Mesenchymal stem cell (in vitro differentiated cells and primary cell): ENCODE data around the gene C20orf202.

Source experiments
- DNase-seq: peaks from one replicate; pipeline ENCODE4 v3.0.0-alpha.2; 2013
- H2AFZ ChIP-seq: one replicate; pipeline ENCODE4 v1.6.1; 2013; ENCODE audit warnings: low read depth, mild to moderate bottlenecking, control low read depth, inconsistent platforms, low read length, moderate library complexity
- H2AK5ac ChIP-seq: 2 replicates; pipeline ENCODE4 v1.6.1; 2013; ENCODE audit warnings: low read length, moderate library complexity, mild to moderate bottlenecking, inconsistent platforms; ENCODE audit not compliant: severe bottlenecking
- H2BK120ac ChIP-seq: one replicate; pipeline ENCODE4 v1.6.1; 2013; ENCODE audit warnings: low read depth, mild to moderate bottlenecking, inconsistent platforms, low read length, moderate library complexity
- H2BK12ac ChIP-seq, 2 experiments: one replicate each; pipeline ENCODE4 v1.6.1; 2013; ENCODE audit warnings: inconsistent platforms in 2 of 2, low read length in 2 of 2, mild to moderate bottlenecking in 2 of 2, moderate library complexity in 2 of 2, control low read depth in 1 of 2
- H2BK15ac ChIP-seq: one replicate; pipeline ENCODE4 v1.6.1; 2013; ENCODE audit warnings: mild to moderate bottlenecking, low read depth, inconsistent platforms; ENCODE audit not compliant: poor library complexity, severe bottlenecking
- H2BK5ac ChIP-seq: 2 replicates; pipeline ENCODE4 v1.6.1; 2013; ENCODE audit warnings: low read depth, mild to moderate bottlenecking, low read length, control low read depth, inconsistent platforms; ENCODE audit not compliant: poor library complexity, severe bottlenecking
- H3K14ac ChIP-seq, 2 experiments: one replicate each; pipeline ENCODE4 v1.6.1; 2013; ENCODE audit warnings: inconsistent platforms in 2 of 2, low read length in 2 of 2, control low read depth in 1 of 2, mild to moderate bottlenecking in 1 of 2, moderate library complexity in 1 of 2
- H3K18ac ChIP-seq, 2 experiments: one replicate each; pipeline ENCODE4 v1.6.1; 2013; ENCODE audit warnings: inconsistent platforms in 2 of 2, low read length in 2 of 2, control low read depth in 1 of 2, low read depth in 1 of 2, mild to moderate bottlenecking in 1 of 2
- H3K23ac ChIP-seq, 2 experiments: one replicate each; pipeline ENCODE4 v1.6.1; 2013; ENCODE audit warnings: inconsistent platforms in 2 of 2, low read length in 2 of 2, mild to moderate bottlenecking in 2 of 2, moderate library complexity in 2 of 2, control low read depth in 1 of 2
- H3K27ac ChIP-seq: 2 replicates; pipeline ENCODE4 v1.5.1; 2013; ENCODE audit warnings: mild to moderate bottlenecking, moderate library complexity, low read length, control low read depth, inconsistent platforms; ENCODE audit not compliant: poor library complexity, severe bottlenecking
- H3K27me3 ChIP-seq, 2 experiments: 2 replicates each; pipeline versions ENCODE4 v1.6.1 to v1.7.0; 2013; ENCODE audit warnings: low read length in 2 of 2, mild to moderate bottlenecking in 2 of 2, moderate library complexity in 2 of 2, control low read depth in 1 of 2, inconsistent platforms in 1 of 2; ENCODE audit not compliant: control insufficient read depth in 1 of 2, insufficient read depth in 1 of 2
- H3K36me3 ChIP-seq, 2 experiments: 2 replicates each; pipeline versions ENCODE4 v1.6.1 to v1.7.0; 2013; ENCODE audit warnings: low read length in 2 of 2, control low read depth in 1 of 2, inconsistent platforms in 1 of 2, low read depth in 1 of 2, mild to moderate bottlenecking in 1 of 2; ENCODE audit not compliant: insufficient read depth in 2 of 2, control insufficient read depth in 1 of 2
- H3K4ac ChIP-seq, 2 experiments: one replicate each; pipeline ENCODE4 v1.6.1; 2013; ENCODE audit warnings: inconsistent platforms in 2 of 2, low read length in 2 of 2, mild to moderate bottlenecking in 2 of 2, moderate library complexity in 2 of 2, control low read depth in 1 of 2, low read depth in 1 of 2
- H3K4me1 ChIP-seq: 2 replicates; pipeline ENCODE4 v1.6.1; 2013; ENCODE audit warnings: low read depth, low read length, control low read depth; ENCODE audit not compliant: control insufficient read depth, insufficient read depth
- H3K4me2 ChIP-seq: 2 replicates; pipeline ENCODE4 v1.6.1; 2013; ENCODE audit warnings: low read length, mild to moderate bottlenecking, inconsistent platforms; ENCODE audit not compliant: poor library complexity, severe bottlenecking
- H3K4me3 ChIP-seq, 2 experiments: 2 replicates each; pipeline versions ENCODE4 v1.5.1 to v1.7.0; 2013; ENCODE audit warnings: low read length in 2 of 2, mild to moderate bottlenecking in 2 of 2, control low read depth in 1 of 2, low read depth in 1 of 2; ENCODE audit not compliant: insufficient read depth in 1 of 2
- H3K79me1 ChIP-seq: replicated peaks from 2 replicates; pipeline ENCODE4 v1.6.1; 2013; ENCODE audit warnings: mild to moderate bottlenecking, control low read depth, low read length, inconsistent platforms; ENCODE audit not compliant: poor library complexity, severe bottlenecking
- H3K9ac ChIP-seq: 2 replicates; pipeline ENCODE4 v1.7.0; 2013; ENCODE audit warnings: mild to moderate bottlenecking, low read length, moderate library complexity
- H3K9me3 ChIP-seq: 2 replicates; pipeline ENCODE4 v1.7.0; 2013; ENCODE audit warnings: mild to moderate bottlenecking, low read length; ENCODE audit not compliant: control insufficient read depth
- H4K8ac ChIP-seq: one replicate; pipeline ENCODE4 v1.6.1; 2013; ENCODE audit warnings: inconsistent platforms, mild to moderate bottlenecking, low read length, moderate library complexity
- H4K91ac ChIP-seq: one replicate; pipeline ENCODE4 v1.6.1; 2013; ENCODE audit warnings: mild to moderate bottlenecking, low read length, inconsistent platforms
- WGBS: methylation state at CpG from one replicate; pipeline ENCODE4 v1.1.7; 2013; ENCODE audit warnings: mixed read lengths; 5-methylcytosine and 5-hydroxymethylcytosine counted together

The C20orf202 gene

GRCh38 chr20:1160496-1160895 lies 42.8 kb upstream of the C20orf202 start:
- no peak overlapping the region for H3K4me2 ChIP-seq
- no peak overlapping the region for H3K9ac ChIP-seq
- H3K36me3 ChIP-seq = peaks cover 39 to 82% of the 10 kb centered on the region in 2 experiments
- H2BK12ac ChIP-seq = no peak overlapping the region
- H3K18ac ChIP-seq = no peak overlapping the region
- peaks cover 28% of the 10 kb centered on the region for H3K79me1 ChIP-seq
- H3K27ac ChIP-seq = no peak overlapping the region
- H4K8ac ChIP-seq = no peak overlapping the region
- no peak overlapping the region for H2BK120ac ChIP-seq
- no peak overlapping the region for H3K23ac ChIP-seq
- no peak overlapping the region for H2AFZ ChIP-seq
- no peak overlapping the region for H3K4me3 ChIP-seq
- no peak overlapping the region for H2AK5ac ChIP-seq
- no peaks in the 10 kb centered on the region for H3K27me3 ChIP-seq
- no peak overlapping the region for H4K91ac ChIP-seq
- over 99% methylated on average over 10 of the region's 10 CpGs for WGBS
- H3K4ac ChIP-seq = no peak overlapping the region
- H3K4me1 ChIP-seq = no peaks in the 10 kb centered on the region
- no peak overlapping the region for H2BK5ac ChIP-seq
- no peak overlapping the region for H3K14ac ChIP-seq
- no peak for DNase-seq
- H2BK15ac ChIP-seq = no peak overlapping the region
- peaks cover 10% of the 10 kb centered on the region for H3K9me3 ChIP-seq

GRCh38 chr20:1160991-1161390 lies 42.3 kb upstream of the C20orf202 start:
- Histone ChIP-seq H3K36me3 (peaks cover 41 to 82% of the 10 kb centered on the region in 2 experiments), H3K23ac (no peak overlapping the region), H3K79me1 (peaks cover 28% of the 10 kb centered on the region), H3K27ac (no peak overlapping the region), H2BK5ac (no peak overlapping the region), H3K27me3 (no peaks in the 10 kb centered on the region), H2AK5ac (no peak overlapping the region), H2BK12ac (no peak overlapping the region), H4K91ac (no peak overlapping the region), H3K9ac (no peak overlapping the region), H2BK15ac (no peak overlapping the region), H2BK120ac (no peak overlapping the region), H3K14ac (no peak overlapping the region), H2AFZ (no peak overlapping the region), H3K4ac (no peak overlapping the region), H3K9me3 (peaks cover 6% of the 10 kb centered on the region), H3K18ac (no peak overlapping the region), H3K4me2 (no peak overlapping the region), H3K4me3 (no peak overlapping the region), H3K4me1 (no peaks in the 10 kb centered on the region), H4K8ac (no peak overlapping the region)
- DNase-seq = no peak
- WGBS = 98% methylated on average over 12 of the region's 12 CpGs

GRCh38 chr20:1163105-1163504 lies 40.1 kb upstream of the C20orf202 start:
- Histone ChIP-seq H3K27me3 (no peaks in the 10 kb centered on the region), H3K36me3 (peaks cover 46 to 88% of the 10 kb centered on the region in 2 experiments), H3K14ac (no peak overlapping the region), H3K27ac (no peak overlapping the region), H2BK15ac (no peak overlapping the region), H2BK12ac (no peak overlapping the region), H3K9me3 (no peaks in the 10 kb centered on the region), H2BK5ac (no peak overlapping the region), H3K18ac (no peak overlapping the region), H2AFZ (no peak overlapping the region), H3K79me1 (peaks cover 28% of the 10 kb centered on the region), H3K4me2 (no peak overlapping the region), H2AK5ac (no peak overlapping the region), H3K4me1 (no peaks in the 10 kb centered on the region), H4K8ac (no peak overlapping the region), H3K4me3 (no peak overlapping the region), H4K91ac (no peak overlapping the region), H3K23ac (no peak overlapping the region), H2BK120ac (no peak overlapping the region), H3K9ac (no peak overlapping the region), H3K4ac (no peak overlapping the region)
- DNase-seq = no peak
- WGBS = 93% methylated on average over 6 of the region's 6 CpGs

- Histone ChIP-seq H3K4me3 (no peak overlapping the region), H3K23ac (no peak overlapping the region), H3K18ac (no peak overlapping the region), H3K9ac (no peak overlapping the region), H3K79me1 (peaks cover 24% of the 10 kb centered on the region), H2AK5ac (no peak overlapping the region), H2AFZ (no peak overlapping the region), H2BK15ac (no peak overlapping the region), H3K36me3 (peaks cover 46 to 88% of the 10 kb centered on the region in 2 experiments), H3K4me2 (no peak overlapping the region), H2BK12ac (no peak overlapping the region), H4K8ac (no peak overlapping the region), H3K27ac (no peak overlapping the region), H3K9me3 (no peaks in the 10 kb centered on the region), H4K91ac (no peak overlapping the region), H3K4ac (no peak overlapping the region), H3K27me3 (no peaks in the 10 kb centered on the region), H2BK5ac (no peak overlapping the region), H3K14ac (no peak overlapping the region), H3K4me1 (no peaks in the 10 kb centered on the region), H2BK120ac (no peak overlapping the region)
- 100% methylated on average over 1 of the region's 2 CpGs for WGBS
- no peak for DNase-seq
These were observed 39.6 kb upstream of the C20orf202 start for GRCh38 chr20:1163653-1164052.
